Left colon (tissue), 2 donors: ENCODE results near the gene SSR4. TPM values are rescaled to one million over a fixed set of nuclear protein-coding genes. Genes with fewer than 3 reads are reported as not detected.

Experiments
- ATAC-seq: fragments of 200-7000 bp; cut with Tn5 transposase; one replicate; pipeline ENCODE4 v1.9.1; 2020; ENCODE audit warnings: mild to moderate bottlenecking, moderate library complexity
- DNase-seq, 2 donors: peaks; one replicate each; pipeline ENCODE4 v3.0.0-alpha.2; 2020
- intact Hi-C, 2 donors: fragments of 100-400 bp; cut with DNase I in 1 of 2; cut with micrococcal nuclease in 1 of 2; formaldehyde crosslinking; loops; one replicate each; pipeline versions ENCODE4 v1.11.2 to v1.14.0; 2022; cut with DNase I, micrococcal nuclease
- total RNA-seq, 2 donors: library from RNA; stranded (reverse); fragmentation: NEBNext Ultra II Directional; extraction: Animal tissue kit (Norgen Biotek cat#: 25700); gene quantifications; one replicate each; pipeline ENCODE4 v1.2.1, GENCODE V29; 2021
- donor health status: DM: no; HTN: no; CAD: no.
- donor health status: DM: yes; HTN: yes; CAD: no.

SSR4 gene
- total RNA-seq, 2 donors from 2014 or later, result 216 to 237 TPM

- intact Hi-C loops, result no loop called here
- DNase-seq, result peak in 1 of 2 donors; percentile 23
- no peak for ATAC-seq
These were observed 17.0 kb upstream of the SSR4 start for GRCh38 chrX:153777261-153778090.

GRCh38 chrX:153778181-153778580 lies 16.3 kb upstream of the SSR4 start:
- ATAC-seq (no peak), DNase-seq (no peak)
- intact Hi-C loops, result no loop called here

GRCh38 chrX:153778684-153779101 lies 15.8 kb upstream of the SSR4 start:
- ATAC-seq (no peak), DNase-seq (no peak)
- intact Hi-C loops, result no loop called here

- no peak for ATAC-seq
- intact Hi-C loops, result no loop called here
- DNase-seq, result no peak
These were observed 14.4 kb upstream of the SSR4 start for GRCh38 chrX:153779891-153780677.

GRCh38 chrX:153780678-153781427 lies 13.6 kb upstream of the SSR4 start, which contains the start of gene SRPK3:
SRPK3 (plus strand) TSS chrX:153781041; CDS start chrX:153781087, 46 bp downstream.
- DNase-seq (no peak), ATAC-seq (peak; percentile 44)
- intact Hi-C loops, result no loop called here

GRCh38 chrX:153781428-153782047 lies 12.9 kb upstream of the SSR4 start:
- ATAC-seq, result peak; percentile 58
- intact Hi-C loops, result no loop called here
- peak in 1 of 2 donors; percentile 29 for DNase-seq

GRCh38 chrX:153782313-153782712 lies 12.2 kb upstream of the SSR4 start:
- peak in 1 of 2 donors; percentile 29 for DNase-seq
- intact Hi-C loops, result no loop called here
- peak; percentile 25 for ATAC-seq

GRCh38 chrX:153782871-153783270 lies 11.6 kb upstream of the SSR4 start:
- ATAC-seq (no peak), DNase-seq (no peak)
- intact Hi-C loops, result no loop called here

GRCh38 chrX:153783378-153784013 lies 11.0 kb upstream of the SSR4 start:
- DNase-seq (no peak), ATAC-seq (no peak)
- intact Hi-C loops, result no loop called here

GRCh38 chrX:153784325-153784967 lies 10.0 kb upstream of the SSR4 start:
- intact Hi-C loops, result no loop called here
- no peak for ATAC-seq
- no peak for DNase-seq

GRCh38 chrX:153786669-153787068 lies 7.8 kb upstream of the SSR4 start:
- no peak for DNase-seq
- intact Hi-C loops, result no loop called here
- no peak for ATAC-seq

GRCh38 chrX:153789654-153790053 lies 4.8 kb upstream of the SSR4 start:
- no peak for ATAC-seq
- DNase-seq, result no peak
- intact Hi-C loops, result no loop called here

- DNase-seq (no peak), ATAC-seq (no peak)
- intact Hi-C loops, result no loop called here
These were observed 3.2 kb upstream of the SSR4 start for GRCh38 chrX:153791104-153791852.

- intact Hi-C loops, result no loop called here
- no peak for ATAC-seq
- DNase-seq, result no peak
These were observed 2.1 kb upstream of the SSR4 start for GRCh38 chrX:153792368-153792767.

- intact Hi-C loops, result no loop called here
- DNase-seq (no peak), ATAC-seq (peak; percentile 26)
These were observed 1.2 kb upstream of the SSR4 start for GRCh38 chrX:153793291-153793690.

GRCh38 chrX:153794897-153795816 lies 689 bp downstream of the SSR4 start:
- intact Hi-C loops, result no loop called here
- DNase-seq, result no peak
- ATAC-seq, result peak; percentile 10
